Right ventricle myocardium superior (tissue), 1 donor: ENCODE measurements around the gene FDPS. TPM values are rescaled to one million over a fixed set of nuclear protein-coding genes. Genes with fewer than 3 reads are reported as not detected.
"Not testable (repeated sequence)": the region's sequence is repeated elsewhere in the genome, so short reads cannot be mapped to it uniquely, and the experiment has no call there.

Experiments
- ATAC-seq: fragments of 200-7000 bp; cut with Tn5 transposase; one replicate; pipeline ENCODE4 v1.9.1; 2020; ENCODE audit warnings: mild to moderate bottlenecking; ENCODE audit not compliant: poor library complexity
- DNase-seq: peaks from one replicate; pipeline ENCODE4 v3.0.0-alpha.2; 2020
- intact Hi-C: fragments of 100-400 bp; cut with DNase I; formaldehyde crosslinking; loops from one replicate; pipeline ENCODE4 v1.11.2; 2022
- total RNA-seq: library from RNA; stranded (reverse); fragmentation: NEBNext Ultra II Directional; extraction: Animal tissue kit (Norgen Biotek cat#: 25700); gene quantifications from one replicate; pipeline ENCODE4 v1.2.1, GENCODE V29; 2021
- donor health status: DM: no; HTN: yes; CAD: no; lungs with severe emphysema.

FDPS gene
- total RNA-seq, 1 donor from 2014 or later = 71.2 TPM

DNA sequence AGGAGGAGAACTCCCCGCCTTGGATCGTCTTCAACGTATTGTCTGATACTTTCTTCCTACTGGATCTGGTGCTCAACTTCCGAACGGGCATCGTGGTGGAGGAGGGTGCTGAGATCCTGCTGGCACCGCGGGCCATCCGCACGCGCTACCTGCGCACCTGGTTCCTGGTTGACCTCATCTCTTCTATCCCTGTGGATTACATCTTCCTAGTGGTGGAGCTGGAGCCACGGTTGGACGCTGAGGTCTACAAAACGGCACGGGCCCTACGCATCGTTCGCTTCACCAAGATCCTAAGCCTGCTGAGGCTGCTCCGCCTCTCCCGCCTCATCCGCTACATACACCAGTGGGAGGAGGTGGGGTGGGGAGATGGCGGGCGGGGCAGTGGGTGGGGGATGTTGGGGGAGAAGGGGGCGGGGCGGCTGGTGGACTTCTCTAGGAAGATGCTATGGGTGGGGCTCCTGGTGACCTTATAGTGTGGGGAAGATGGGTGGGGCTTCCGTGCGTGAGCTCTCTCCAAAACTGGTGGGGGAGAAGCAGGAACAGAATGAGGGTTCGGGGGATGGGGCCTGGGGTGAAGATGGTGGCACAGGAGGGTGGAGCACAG is 26.1 kb upstream of the FDPS start:
- no peak for ATAC-seq
- DNase-seq = no peak
- intact Hi-C loops = no loop called here

DNA sequence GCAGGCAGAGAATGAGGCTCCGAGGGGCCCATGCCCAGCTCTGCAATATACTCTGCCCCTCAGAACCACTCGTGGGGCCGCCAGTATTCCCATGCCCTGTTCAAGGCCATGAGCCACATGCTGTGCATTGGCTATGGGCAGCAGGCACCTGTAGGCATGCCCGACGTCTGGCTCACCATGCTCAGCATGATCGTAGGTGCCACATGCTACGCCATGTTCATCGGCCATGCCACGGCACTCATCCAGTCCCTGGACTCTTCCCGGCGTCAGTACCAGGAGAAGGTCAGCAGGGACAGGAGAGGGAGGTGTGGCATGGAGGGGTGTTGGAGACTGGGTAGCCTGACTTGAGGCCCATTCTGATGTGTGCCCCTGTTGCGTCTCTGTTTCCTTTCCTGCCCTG is 24.2 kb upstream of the FDPS start:
- ATAC-seq = no peak
- no peak for DNase-seq
- intact Hi-C loops = no loop called here

DNA sequence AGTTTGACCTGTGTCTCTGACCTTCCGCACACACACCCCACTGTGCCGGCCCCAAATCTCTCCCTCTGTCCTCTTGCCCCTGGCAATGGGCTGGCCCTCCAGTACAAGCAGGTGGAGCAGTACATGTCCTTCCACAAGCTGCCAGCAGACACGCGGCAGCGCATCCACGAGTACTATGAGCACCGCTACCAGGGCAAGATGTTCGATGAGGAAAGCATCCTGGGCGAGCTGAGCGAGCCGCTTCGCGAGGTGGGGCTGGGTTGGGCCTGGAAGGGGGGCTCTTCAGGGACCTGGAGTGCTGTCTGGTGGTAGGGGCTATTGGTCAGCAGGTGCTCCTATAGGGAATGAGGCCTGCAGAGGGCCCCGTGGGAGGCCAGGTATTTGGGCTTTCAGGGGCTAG is 23.6 kb upstream of the FDPS start:
- ATAC-seq (no peak), DNase-seq (no peak)
- intact Hi-C loops = no loop called here

DNA sequence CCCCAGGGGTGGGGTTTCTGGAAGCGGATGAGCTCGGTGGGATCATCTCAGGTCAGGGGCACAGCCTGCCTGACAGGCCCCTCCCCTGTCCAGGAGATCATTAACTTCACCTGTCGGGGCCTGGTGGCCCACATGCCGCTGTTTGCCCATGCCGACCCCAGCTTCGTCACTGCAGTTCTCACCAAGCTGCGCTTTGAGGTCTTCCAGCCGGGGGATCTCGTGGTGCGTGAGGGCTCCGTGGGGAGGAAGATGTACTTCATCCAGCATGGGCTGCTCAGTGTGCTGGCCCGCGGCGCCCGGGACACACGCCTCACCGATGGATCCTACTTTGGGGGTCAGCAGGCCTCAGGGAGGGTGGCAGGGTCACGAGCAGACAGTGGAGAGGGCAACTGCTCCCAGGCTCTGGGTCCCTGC is 23.0 kb upstream of the FDPS start:
- DNase-seq (no peak), ATAC-seq (no peak)
- intact Hi-C loops = no loop called here

DNA sequence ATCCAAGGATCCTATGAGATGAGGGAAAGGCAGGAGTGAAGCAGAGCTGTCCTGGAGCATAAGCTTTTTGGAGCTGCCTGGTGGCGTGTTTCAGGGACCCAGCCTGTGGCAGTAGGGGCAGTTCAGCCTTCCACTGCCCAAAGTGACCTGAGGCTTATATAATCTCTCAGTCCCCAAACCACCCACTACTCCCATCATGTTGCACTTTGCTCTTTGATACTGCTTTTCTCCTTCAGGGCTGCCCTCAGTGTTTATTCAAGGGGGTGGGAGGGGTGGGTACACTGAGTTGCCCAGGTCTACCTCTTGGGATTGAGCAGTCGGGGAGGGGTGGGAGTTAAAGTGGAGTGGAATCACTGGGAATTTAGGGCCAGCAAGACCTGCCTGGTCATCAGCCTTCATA is 22.1 kb upstream of the FDPS start:
- intact Hi-C loops = no loop called here
- DNase-seq = no peak
- no peak for ATAC-seq

DNA sequence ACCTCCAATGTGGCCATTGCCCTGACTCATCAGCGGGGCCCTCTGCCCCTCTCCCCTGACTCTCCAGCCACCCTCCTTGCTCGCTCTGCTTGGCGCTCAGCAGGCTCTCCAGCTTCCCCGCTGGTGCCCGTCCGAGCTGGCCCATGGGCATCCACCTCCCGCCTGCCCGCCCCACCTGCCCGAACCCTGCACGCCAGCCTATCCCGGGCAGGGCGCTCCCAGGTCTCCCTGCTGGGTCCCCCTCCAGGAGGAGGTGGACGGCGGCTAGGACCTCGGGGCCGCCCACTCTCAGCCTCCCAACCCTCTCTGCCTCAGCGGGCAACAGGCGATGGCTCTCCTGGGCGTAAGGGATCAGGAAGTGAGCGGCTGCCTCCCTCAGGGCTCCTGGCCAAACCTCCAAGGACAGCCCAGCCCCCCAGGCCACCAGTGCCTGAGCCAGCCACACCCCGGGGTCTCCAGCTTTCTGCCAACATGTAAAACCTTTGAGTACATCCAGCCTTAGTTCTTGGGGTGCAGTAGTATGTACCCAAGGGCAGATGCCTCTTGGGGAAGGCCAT is 20.6 kb upstream of the FDPS start:
- DNase-seq = no peak
- intact Hi-C loops = no loop called here
- ATAC-seq = no peak

DNA sequence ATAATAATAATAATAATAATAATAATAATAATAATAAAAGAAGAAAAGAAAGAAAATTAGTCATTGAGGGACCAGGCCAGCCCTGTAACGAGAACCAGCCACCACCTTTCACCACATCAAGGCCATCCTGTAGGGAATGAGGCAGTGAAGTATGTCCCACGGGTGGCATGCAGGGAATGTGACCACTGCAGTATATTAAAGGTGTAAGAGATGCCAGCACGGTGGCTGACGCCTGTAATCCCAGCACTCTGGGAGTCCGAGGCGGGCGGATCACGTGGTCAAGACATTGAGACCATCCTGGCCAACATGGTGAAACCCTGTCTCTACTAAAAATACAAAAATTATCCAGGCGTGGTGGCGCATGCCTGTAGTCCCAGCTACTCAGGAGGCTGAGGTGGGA is 17.7 kb upstream of the FDPS start:
- ATAC-seq, intact Hi-C loops, DNase-seq: not testable (repeated sequence)

DNA sequence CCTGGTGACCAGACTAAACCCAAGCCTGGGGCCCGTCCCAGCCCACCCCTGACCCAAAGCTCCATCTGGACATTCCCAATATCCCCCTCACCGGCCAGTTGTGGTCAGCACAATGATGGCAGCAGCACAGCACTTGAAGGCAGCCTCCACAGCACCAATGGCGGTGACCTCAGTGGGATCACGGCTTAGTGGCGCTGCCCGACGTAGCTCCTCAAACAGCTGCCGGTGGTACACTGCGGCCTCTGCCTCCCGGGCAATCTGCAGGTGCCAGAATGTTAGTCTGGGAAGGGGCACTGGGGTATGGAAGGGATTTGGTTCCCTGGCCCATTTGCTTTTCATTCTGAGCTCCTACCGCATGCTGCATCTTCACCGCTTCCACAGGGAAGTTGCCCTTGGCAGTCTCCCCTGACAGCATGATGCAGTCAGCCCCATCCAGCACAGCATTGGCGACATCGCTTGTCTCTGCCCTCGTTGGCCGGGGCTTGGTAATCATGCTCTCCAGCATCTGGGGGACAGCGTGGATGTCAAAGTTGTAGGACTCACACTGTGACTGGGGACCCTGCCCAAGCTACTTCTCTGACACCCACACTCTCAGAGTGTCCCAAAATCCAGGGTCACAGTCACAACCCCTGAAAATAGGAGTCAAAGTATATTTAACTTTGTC is 15.4 kb upstream of the FDPS start:
- intact Hi-C loops = no loop called here
- no peak for ATAC-seq

DNA sequence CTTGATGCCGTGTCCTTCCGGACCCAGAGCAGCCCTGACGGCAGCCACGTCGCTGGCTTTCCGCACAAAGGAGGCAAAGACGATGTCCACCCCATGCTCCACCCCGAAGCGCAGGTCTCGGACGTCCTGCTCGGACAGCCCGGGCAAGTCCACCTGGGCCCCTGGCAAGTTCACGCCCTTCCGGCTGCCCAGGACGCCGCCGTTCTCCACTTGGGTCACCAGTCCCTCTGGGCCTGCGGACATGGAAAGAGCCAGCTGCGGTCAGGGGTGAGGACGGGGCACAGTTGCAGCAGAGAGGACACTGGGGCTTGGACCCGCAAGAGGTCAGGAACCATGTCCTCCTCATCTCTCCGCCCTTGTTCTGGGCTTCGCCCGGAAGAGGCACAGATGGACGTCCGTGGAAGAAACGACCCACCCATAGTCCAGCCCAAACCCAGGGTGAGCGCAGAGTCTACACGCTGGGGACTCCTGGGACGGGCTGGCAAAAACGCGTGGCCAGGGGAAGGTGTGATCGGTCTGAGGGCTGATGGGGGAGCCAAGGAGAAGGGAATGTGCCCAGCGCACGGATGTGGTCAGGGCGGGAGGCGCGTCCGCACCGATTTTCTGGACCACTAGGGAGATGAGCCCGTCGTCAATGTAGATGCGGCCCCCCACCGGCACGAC is 14.0 kb upstream of the FDPS start:
- DNase-seq (no peak), ATAC-seq (no peak)
- intact Hi-C loops = no loop called here

More for the DNA sequence above, 15.4 kb upstream of the FDPS start:
- no peak for DNase-seq

DNA sequence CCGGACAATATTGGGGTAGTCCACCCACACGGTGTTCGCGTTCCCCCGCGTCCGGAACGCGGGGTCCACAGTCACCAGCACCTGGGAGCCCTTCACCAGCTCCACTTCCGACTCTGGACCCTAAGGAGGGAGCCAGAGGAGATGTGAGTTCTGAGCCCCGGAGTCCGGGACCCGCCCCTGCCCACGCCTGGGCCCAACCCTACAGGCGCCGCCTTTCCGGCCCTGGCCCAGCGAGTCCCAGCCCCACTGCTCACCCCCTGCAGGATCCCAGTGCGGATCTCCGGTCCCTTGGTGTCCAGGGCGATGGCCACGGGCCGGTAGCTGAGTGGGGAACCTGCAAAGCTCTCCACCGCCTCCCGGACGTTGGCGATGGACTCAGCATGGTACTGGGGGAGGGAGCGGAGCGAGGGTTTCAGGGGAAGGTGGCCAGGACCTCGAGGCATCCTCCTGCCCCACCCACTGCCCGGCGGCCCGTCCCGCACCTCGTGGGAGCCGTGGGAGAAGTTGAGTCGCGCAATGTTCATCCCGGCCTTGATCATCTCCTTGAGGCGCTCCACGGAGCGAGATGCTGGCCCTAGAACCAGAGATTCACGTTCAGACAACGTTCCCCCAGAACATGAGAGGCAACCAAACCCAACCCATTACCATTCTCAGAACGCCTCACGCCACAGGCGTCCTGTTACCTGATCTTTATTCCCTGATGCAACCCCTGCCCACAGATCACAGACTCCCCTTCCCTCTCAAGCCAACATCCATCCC is 13.3 kb upstream of the FDPS start:
- ATAC-seq (no peak), DNase-seq (no peak)
- intact Hi-C loops = no loop called here

DNA sequence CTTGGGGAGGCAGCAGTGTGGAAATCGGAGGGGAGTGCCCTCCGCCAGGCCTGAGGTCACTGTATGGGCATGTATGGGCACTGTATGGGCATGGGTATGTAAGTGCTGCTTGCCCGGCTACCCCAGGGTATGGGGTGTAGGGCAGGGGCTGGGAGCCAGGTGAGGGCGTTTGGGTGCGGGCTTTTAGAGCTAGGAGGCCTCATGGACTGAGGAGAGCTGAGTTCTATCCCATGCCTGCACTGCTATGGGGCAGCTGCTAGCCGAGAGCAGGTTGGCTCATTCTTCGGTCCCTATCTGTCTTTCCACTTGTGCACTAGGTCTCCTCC is 12.8 kb upstream of the FDPS start:
- DNase-seq = no peak
- intact Hi-C loops = no loop called here
- no peak for ATAC-seq

DNA sequence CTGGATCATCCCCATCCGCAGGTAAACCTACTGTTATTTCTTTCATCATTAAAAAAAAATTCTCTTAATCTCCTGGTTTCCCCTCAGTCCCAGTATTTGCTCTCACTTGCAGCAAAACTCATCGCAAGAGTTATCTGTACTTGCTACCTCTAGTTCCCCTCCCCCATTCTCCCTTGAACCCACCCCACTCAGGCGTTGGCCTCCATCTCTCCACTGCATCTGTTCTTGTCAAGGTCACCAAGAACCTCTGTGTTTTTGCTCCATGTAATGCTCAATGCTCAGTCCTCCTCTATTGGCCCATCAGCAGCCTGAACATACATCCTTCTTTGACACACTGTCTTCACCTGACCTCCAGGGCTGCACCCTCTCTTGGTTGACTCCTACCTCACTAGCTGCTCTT is 12.0 kb upstream of the FDPS start:
- DNase-seq (no peak), ATAC-seq (no peak)
- intact Hi-C loops = no loop called here

DNA sequence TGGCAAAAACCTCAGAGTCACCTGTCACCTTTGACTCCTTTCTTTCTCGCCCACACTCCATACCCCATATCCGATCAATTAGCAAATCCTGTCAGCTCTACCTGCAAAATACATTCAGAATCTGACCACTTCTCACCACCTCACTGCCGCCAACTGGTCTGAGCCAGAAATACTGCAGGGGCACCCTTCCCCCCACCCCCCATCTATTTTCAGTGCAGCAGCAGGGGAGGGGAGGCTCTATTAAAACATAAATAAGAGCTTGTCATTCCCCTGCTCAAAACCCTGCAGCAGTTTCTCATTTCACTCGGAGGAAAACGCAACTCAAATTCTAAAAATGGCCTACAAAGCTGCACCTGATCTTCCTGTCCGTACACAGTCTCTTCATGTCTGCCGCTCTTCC is 11.3 kb upstream of the FDPS start:
- ATAC-seq = no peak
- intact Hi-C loops = no loop called here
- no peak for DNase-seq

DNA sequence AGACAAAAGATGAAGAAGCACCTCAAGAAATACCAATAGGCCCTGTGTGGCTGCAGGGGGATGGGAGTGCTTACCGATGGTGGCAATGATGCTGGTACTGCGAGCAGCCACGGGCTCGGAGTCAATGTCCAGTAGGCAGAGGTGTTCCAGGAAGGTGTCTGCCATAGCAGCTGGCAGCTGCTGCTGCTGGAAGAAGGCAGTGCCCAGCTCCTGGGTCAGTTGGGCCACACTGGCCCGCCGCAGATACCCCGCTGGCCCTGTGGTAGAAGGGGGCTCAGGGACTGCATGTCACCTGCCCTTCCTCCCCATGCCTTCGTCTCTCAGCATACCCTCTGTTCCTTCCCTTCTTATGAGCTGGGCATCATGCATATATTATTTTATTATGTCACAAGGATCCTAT is 8.6 kb upstream of the FDPS start:
- DNase-seq = no peak
- intact Hi-C loops = no loop called here
- no peak for ATAC-seq

DNA sequence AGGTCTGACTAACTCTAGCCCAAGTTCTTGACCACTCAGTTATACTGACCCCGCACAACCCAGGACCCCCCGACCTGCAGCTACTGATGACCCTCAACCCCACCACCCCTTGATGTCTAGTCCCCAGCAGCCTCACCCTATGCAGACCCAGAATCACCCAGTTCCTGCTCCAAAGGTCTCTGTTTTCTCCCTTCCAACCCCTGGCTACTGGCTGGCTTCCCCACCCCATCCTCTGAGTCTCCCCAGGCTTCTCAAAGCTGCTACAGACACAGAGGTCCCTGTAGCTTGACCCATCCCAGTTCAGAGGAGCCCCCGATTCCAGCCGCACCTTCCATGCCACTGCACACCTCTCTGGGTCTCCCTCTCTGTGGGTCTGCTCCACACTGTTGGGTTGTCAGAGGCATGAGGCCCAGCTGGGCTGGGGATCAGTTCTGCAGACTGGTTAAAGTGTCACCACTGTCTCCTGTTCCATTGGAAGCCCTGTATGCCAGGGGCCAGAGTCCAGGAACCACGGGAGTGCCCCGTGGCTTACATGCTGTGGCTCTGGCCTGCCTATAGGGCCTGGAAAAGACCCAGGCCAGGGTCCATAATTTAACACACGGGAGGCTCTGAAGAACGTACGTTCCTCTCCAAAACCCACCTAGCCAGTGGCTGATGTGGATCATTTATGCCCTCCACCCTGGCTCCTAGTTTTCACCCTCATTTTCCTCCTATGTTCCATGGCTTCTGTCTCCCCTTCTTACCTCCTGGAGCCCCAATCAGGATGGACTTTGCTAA is 7.9 kb upstream of the FDPS start:
- no peak for ATAC-seq
- intact Hi-C loops = no loop called here

DNA sequence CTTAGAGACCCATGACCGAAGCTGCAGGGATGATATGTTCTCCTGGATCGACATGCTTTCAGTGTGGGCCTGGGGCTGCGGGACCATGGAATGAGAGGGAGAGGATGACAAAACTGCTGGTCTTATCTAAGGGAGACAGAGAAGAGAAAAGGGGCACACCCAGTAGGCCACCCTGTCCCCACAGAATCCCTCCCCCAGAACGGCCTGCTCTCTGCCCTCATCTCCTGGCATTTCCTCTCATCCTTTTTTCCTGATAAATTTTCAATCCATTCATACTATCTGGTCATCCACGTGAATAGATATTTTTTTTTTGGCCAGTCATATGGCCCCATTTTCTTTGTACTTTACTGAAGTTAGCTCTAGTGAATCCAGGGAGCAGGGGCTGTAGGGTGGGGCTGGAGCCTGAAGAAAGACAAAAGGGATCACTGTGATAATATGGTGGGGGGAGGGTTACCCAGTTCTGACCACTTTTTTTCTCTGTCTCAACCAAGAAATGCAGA is 7.3 kb upstream of the FDPS start, which contains the start of gene PKLR:
Gene PKLR, minus strand, starts transcription at position 97 of the 500 bp plus-strand sequence. Its CDS starts 43 bp downstream, at position 54.
- DNase-seq (no peak), ATAC-seq (no peak)
- intact Hi-C loops = no loop called here

More for the DNA sequence above, 7.9 kb upstream of the FDPS start:
- no peak for DNase-seq

DNA sequence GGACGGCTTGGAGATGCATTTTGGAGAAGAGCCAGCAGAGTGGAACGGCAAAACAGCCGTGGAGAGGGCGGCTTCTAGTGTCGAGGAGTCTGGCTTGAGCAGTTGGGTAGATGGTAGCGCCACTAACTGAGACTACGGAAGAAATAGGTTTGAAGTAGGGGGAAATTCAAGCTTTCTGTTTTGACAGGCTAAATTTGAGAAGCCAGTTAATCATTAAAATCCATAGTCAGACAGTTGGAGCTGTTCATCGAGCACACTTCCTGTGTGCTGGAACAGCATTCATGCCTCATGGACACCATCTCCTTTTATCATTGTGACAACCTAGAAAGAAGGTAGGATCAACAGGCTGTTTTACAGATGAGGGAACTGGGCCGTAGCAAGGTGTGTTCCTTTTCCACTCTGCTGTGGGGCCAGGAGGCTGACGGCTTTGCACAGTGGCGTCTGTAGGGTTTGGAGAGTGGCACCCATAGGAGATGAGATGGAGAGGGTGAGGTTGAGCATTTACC is 4.1 kb upstream of the FDPS start:
- DNase-seq (no peak), ATAC-seq (no peak)
- intact Hi-C loops = no loop called here

DNA sequence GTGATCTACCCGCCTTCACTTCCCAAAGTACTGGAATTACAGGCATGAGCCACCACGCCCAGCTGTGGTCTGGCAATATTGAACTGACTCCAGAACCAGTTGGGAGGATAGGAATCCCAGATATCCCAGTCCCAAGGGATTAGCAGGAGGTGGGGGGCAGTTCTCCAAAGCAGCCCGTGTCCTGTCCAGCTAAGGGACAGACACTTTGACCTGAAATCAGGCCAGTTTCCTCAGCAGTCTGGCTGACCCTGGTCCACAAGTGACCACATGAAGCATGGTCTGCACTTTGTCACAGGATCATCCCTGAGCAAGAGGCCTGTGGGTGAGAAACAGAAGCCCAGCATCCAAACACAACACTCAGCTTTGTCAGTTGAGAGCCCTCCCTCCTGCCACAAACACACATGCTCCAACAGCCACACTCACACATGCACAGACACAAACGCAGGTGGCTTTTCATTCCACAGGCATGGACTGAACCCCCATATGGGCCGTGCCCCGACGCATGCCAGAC is 2.7 kb upstream of the FDPS start:
- no peak for DNase-seq
- no peak for ATAC-seq
- intact Hi-C loops = no loop called here
